Keratinocyte (primary cell): ENCODE results near the gene LMO7. TPM values are rescaled to one million over a fixed set of nuclear protein-coding genes. Genes with fewer than 3 reads are reported as not detected.

Source experiments
- DNase-seq: peaks from one replicate; pipeline ENCODE4 v3.0.0-alpha.2; 2011; ENCODE audit warnings: low read depth, missing footprints, low spot score
- FAIRE-seq: peaks from 2 replicates; lab custom pipeline; 2011; peaks lifted over from hg19 to GRCh38; lab: Jason Lieb, UNC
- H2AFZ ChIP-seq: 2 replicates; pipeline ENCODE4 v1.6.0; 2012; ENCODE audit warnings: low read length, control low read depth, inconsistent platforms; ENCODE audit not compliant: control insufficient read depth
- H3K27ac ChIP-seq: 2 replicates; pipeline ENCODE4 v1.5.1; 2011; ENCODE audit warnings: low read length; ENCODE audit not compliant: control insufficient read depth, insufficient read depth
- H3K27me3 ChIP-seq: 3 replicates; pipeline ENCODE4 v1.6.0; 2011; ENCODE audit warnings: low read length; ENCODE audit not compliant: control insufficient read depth, insufficient read depth; ENCODE audit errors: extremely low read depth
- H3K36me3 ChIP-seq, 2 experiments: 2 replicates in 1 of 2; 3 replicates in 1 of 2; pipeline ENCODE4 v1.5.1; 2011; ENCODE audit warnings: low read length in 2 of 2, mild to moderate bottlenecking in 1 of 2; ENCODE audit not compliant: control insufficient read depth in 2 of 2, insufficient read depth in 2 of 2; ENCODE audit errors: extremely low read depth in 1 of 2
- H3K4me1 ChIP-seq: 3 replicates; pipeline ENCODE4 v1.5.1; 2011; ENCODE audit warnings: low read length; ENCODE audit not compliant: control insufficient read depth, insufficient read depth; ENCODE audit errors: extremely low read depth
- H3K4me2 ChIP-seq: 3 replicates; pipeline ENCODE4 v1.6.0; 2011; ENCODE audit warnings: low read depth, low read length; ENCODE audit not compliant: control insufficient read depth, insufficient read depth; ENCODE audit errors: extremely low read depth
- H3K4me3 ChIP-seq, 3 experiments: fragments of 200-600 bp in 1 of 3; sonication (generic) in 1 of 3; 2 replicates in 2 of 3; 3 replicates in 1 of 3; pipeline ENCODE4 v1.5.1; 2011 to 2016; ENCODE audit warnings: low read length in 3 of 3, mild to moderate bottlenecking in 3 of 3, control low read depth in 2 of 3, inconsistent platforms in 1 of 3, low read depth in 1 of 3, mixed read lengths in 1 of 3, mixed run types in 1 of 3, moderate library complexity in 1 of 3; ENCODE audit not compliant: control insufficient read depth in 2 of 3, insufficient read depth in 2 of 3; ENCODE audit errors: extremely low read depth in 1 of 3
- H3K79me2 ChIP-seq: 2 replicates; pipeline ENCODE4 v1.6.0; 2012; ENCODE audit warnings: low read length; ENCODE audit not compliant: control insufficient read depth, insufficient read depth
- H3K9ac ChIP-seq: 3 replicates; pipeline ENCODE4 v1.6.0; 2011; ENCODE audit warnings: low read length; ENCODE audit not compliant: control insufficient read depth, insufficient read depth; ENCODE audit errors: extremely low read depth
- H3K9me1 ChIP-seq: 3 replicates; pipeline ENCODE4 v1.6.0; 2011; ENCODE audit warnings: low read length; ENCODE audit not compliant: control insufficient read depth, insufficient read depth; ENCODE audit errors: extremely low read depth
- H3K9me3 ChIP-seq: 2 replicates; pipeline ENCODE4 v1.5.1; 2012; ENCODE audit warnings: low read depth, low read length; ENCODE audit not compliant: control insufficient read depth
- H4K20me1 ChIP-seq: 3 replicates; pipeline ENCODE4 v1.6.0; 2011; ENCODE audit warnings: low read length; ENCODE audit not compliant: control insufficient read depth, insufficient read depth; ENCODE audit errors: extremely low read depth
- CTCF ChIP-seq, 3 experiments: IDR thresholded peaks in 1 of 3; conservative IDR thresholded peaks in 1 of 3; optimal IDR thresholded peaks in 1 of 3; 2 replicates in 2 of 3; 3 replicates in 1 of 3; pipeline versions ENCODE3 to v1.5.1; 2011; ENCODE audit warnings: low read length in 3 of 3, mild to moderate bottlenecking in 3 of 3, moderate library complexity in 2 of 3, control low read depth in 1 of 3, inconsistent platforms in 1 of 3; ENCODE audit not compliant: insufficient read depth in 2 of 3; ENCODE audit errors: extremely low read depth in 1 of 3
- EZH2 ChIP-seq: IDR thresholded peaks from one replicate; pipeline ENCODE4 v1.6.1; 2012; ENCODE audit warnings: inconsistent platforms, mild to moderate bottlenecking, low read length, moderate library complexity
- dilution Hi-C: fragments of 300-500 bp; cut with MboI; formaldehyde crosslinking; loops from one replicate; pipeline ENCODE4 v1.7.0; 2020; ENCODE audit warnings: low sequenced_read_pairs; ENCODE audit not compliant: extremely low pct_ligation_motif_present
- polyA plus RNA-seq, 5 experiments: library from polyadenylated mRNA; depleted of rRNA in 3 of 5; stranded (reverse) in 3 of 5; stranded (forward) in 1 of 5; unstranded in 1 of 5; fragments of >200 nt; gene quantifications; 1 replicate in 1 of 5; 2 replicates in 3 of 5; 3 replicates in 1 of 5; pipeline versions ENCODE4 v1.2.1 to v1.2.3, GENCODE V29; 2011 to 2012; ENCODE audit warnings: missing spikeins in 2 of 5, low read depth in 1 of 5, low replicate concordance in 1 of 5

Gene LMO7
- polyA plus RNA-seq, 1 donor (not counting 4 experiments of a cell fraction or from before 2014, with no cell fraction given): 8.9 TPM

GRCh38 chr13:75666646-75667351 is 30.7 kb downstream of the LMO7 start:
- Histone ChIP-seq H3K4me3 (peak overlapping the region in 2 of 3 experiments; percentile 14 to 39), H2AFZ (peak overlapping the region; percentile 17), H3K27ac (peak overlapping the region; percentile 46), H4K20me1 (no peaks in the 10 kb centered on the region), H3K9me3 (no peaks in the 10 kb centered on the region), H3K9me1 (no peaks in the 10 kb centered on the region), H3K9ac (peak overlapping the region; percentile 6), H3K4me2 (peak overlapping the region; percentile 65), H3K79me2 (no peaks in the 10 kb centered on the region), H3K36me3 (no peaks in the 10 kb centered on the region), H3K4me1 (peaks cover 14% of the 10 kb centered on the region), H3K27me3 (no peaks in the 10 kb centered on the region)
- TF ChIP-seq EZH2 (no peak), CTCF (optimal IDR thresholded peaks at IDR 0.05 in 1 of 3, IDR thresholded peaks at IDR 0.05 in 1 of 3, conservative IDR thresholded peaks at IDR 0.05 in 1 of 3; ENCODE audit: extremely low read depth in 1 of 3, insufficient read depth in 2 of 3, low read length in 3 of 3) (no peak)
- peak; percentile 88 for FAIRE-seq
- peak; percentile 45 for DNase-seq
- dilution Hi-C loops: no loop called here

- Histone ChIP-seq H3K36me3 (no peaks in the 10 kb centered on the region), H3K27me3 (no peaks in the 10 kb centered on the region), H3K4me2 (no peak overlapping the region), H3K9me3 (no peaks in the 10 kb centered on the region), H3K9me1 (no peaks in the 10 kb centered on the region), H3K79me2 (no peaks in the 10 kb centered on the region), H3K9ac (no peak overlapping the region), H3K4me3 (no peak overlapping the region), H4K20me1 (no peaks in the 10 kb centered on the region), H3K4me1 (peaks cover 14% of the 10 kb centered on the region), H2AFZ (no peak overlapping the region), H3K27ac (no peak overlapping the region)
- dilution Hi-C loops: no loop called here
- no peak for FAIRE-seq
- no peak for DNase-seq
- no peak for TF ChIP-seq CTCF (optimal IDR thresholded peaks at IDR 0.05 in 1 of 3, IDR thresholded peaks at IDR 0.05 in 1 of 3, conservative IDR thresholded peaks at IDR 0.05 in 1 of 3; ENCODE audit: extremely low read depth in 1 of 3, insufficient read depth in 2 of 3, low read length in 3 of 3)
- no peak for TF ChIP-seq EZH2
Measured at GRCh38 chr13:75669706-75670105, 33.6 kb downstream of the LMO7 start.
